Fibroblast of lung (primary cell): ENCODE data around the gene RMI1. TPM values are rescaled to one million over a fixed set of nuclear protein-coding genes. Genes with fewer than 3 reads are reported as not detected.
"Not testable (repeated sequence)": the region's sequence is repeated elsewhere in the genome, so short reads cannot be mapped to it uniquely, and the experiment has no call there.

ENCODE experiments used
- DNase-seq, 2 donors: peaks; one replicate each; pipeline versions ENCODE4 v3.0.0 to v3.0.0-alpha.2; 2010; ENCODE audit warnings: low read depth in 2 of 2
- H2AFZ ChIP-seq: 2 replicates; pipeline ENCODE4 v1.5.1; 2012; ENCODE audit warnings: low read length, control low read depth, inconsistent platforms
- H3K27ac ChIP-seq: 2 replicates; pipeline ENCODE4 v1.5.1; 2011; ENCODE audit warnings: low read length, control low read depth; ENCODE audit not compliant: insufficient read depth
- H3K27me3 ChIP-seq: 2 replicates; pipeline ENCODE4 v1.5.1; 2011; ENCODE audit warnings: mild to moderate bottlenecking, low read length; ENCODE audit not compliant: control insufficient read depth, insufficient read depth
- H3K36me3 ChIP-seq: 2 replicates; pipeline ENCODE4 v1.5.1; 2011; ENCODE audit warnings: low read length; ENCODE audit not compliant: control insufficient read depth, insufficient read depth
- H3K4me1 ChIP-seq: 2 replicates; pipeline ENCODE4 v1.5.1; 2011; ENCODE audit warnings: low read length; ENCODE audit not compliant: control insufficient read depth, insufficient read depth; ENCODE audit errors: extremely low read depth
- H3K4me2 ChIP-seq: 2 replicates; pipeline ENCODE4 v1.5.1; 2011; ENCODE audit warnings: low read length, control low read depth; ENCODE audit not compliant: insufficient read depth; ENCODE audit errors: extremely low read depth
- H3K4me3 ChIP-seq, 4 experiments: fragments of 200-600 bp in 1 of 4; sonication (generic) in 1 of 4; replicated peaks in 1 of 4; 2 replicates each; pipeline ENCODE4 v1.5.1; 2011 to 2016; ENCODE audit warnings: low read length in 4 of 4, low read depth in 3 of 4, mild to moderate bottlenecking in 3 of 4, control low read depth in 2 of 4, inconsistent platforms in 1 of 4, mixed read lengths in 1 of 4; ENCODE audit not compliant: insufficient read depth in 1 of 4; ENCODE audit errors: control extremely low read depth in 1 of 4
- H3K79me2 ChIP-seq: 2 replicates; pipeline ENCODE4 v1.5.1; 2012; ENCODE audit warnings: mild to moderate bottlenecking, low read length, inconsistent platforms; ENCODE audit not compliant: control insufficient read depth, insufficient read depth
- H3K9ac ChIP-seq: 2 replicates; pipeline ENCODE4 v1.5.1; 2011; ENCODE audit warnings: mild to moderate bottlenecking, low read length, control low read depth; ENCODE audit not compliant: insufficient read depth
- H3K9me3 ChIP-seq: 2 replicates; pipeline ENCODE4 v1.5.1; 2012; ENCODE audit warnings: low read depth, low read length; ENCODE audit not compliant: control insufficient read depth, insufficient read depth
- H4K20me1 ChIP-seq: 2 replicates; pipeline ENCODE4 v1.5.1; 2011; ENCODE audit warnings: low read length; ENCODE audit not compliant: control insufficient read depth, insufficient read depth; ENCODE audit errors: extremely low read depth
- CTCF ChIP-seq, 2 donors: IDR thresholded peaks in 1 of 2; conservative IDR thresholded peaks in 1 of 2; 1 replicate in 1 of 2; 2 replicates in 1 of 2; pipeline ENCODE4 v1.5.1; 2011 to 2012; ENCODE audit warnings: low read length in 2 of 2, control low read depth in 1 of 2, inconsistent platforms in 1 of 2, low read depth in 1 of 2, mild to moderate bottlenecking in 1 of 2
- EZH2 ChIP-seq: IDR thresholded peaks from 2 replicates; pipeline ENCODE4 v1.5.1; 2012; ENCODE audit warnings: low read length, control low read depth, mild to moderate bottlenecking; ENCODE audit errors: missing control alignments
- polyA plus RNA-seq, 2 donors: library from polyadenylated mRNA; depleted of rRNA in 1 of 2; stranded (reverse) in 1 of 2; unstranded in 1 of 2; fragments of >200 nt; gene quantifications; 2 replicates each; pipeline ENCODE4 v1.2.1, GENCODE V29; 2011 to 2012; ENCODE audit warnings: missing spikeins in 1 of 2
- total RNA-seq: library from RNA; depleted of rRNA; stranded (reverse); fragments of >200 nt; gene quantifications from 2 replicates; pipeline ENCODE4 v1.2.1, GENCODE V29; 2014

Gene RMI1
- total and polyA plus RNA-seq, 2 donors (not counting 1 experiment from before 2014, with no cell fraction given) = 2.3 to 5.0 TPM

- Histone ChIP-seq H3K4me1 (no peaks in the 10 kb centered on the region), H3K9me3 (no peaks in the 10 kb centered on the region), H3K4me3 (no peak overlapping the region), H3K27ac (no peak overlapping the region), H3K9ac (no peak overlapping the region), H3K4me2 (no peak overlapping the region), H4K20me1 (no peaks in the 10 kb centered on the region), H3K79me2 (no peaks in the 10 kb centered on the region), H3K27me3 (no peaks in the 10 kb centered on the region), H3K36me3 (no peaks in the 10 kb centered on the region), H2AFZ (no peak overlapping the region)
- no peak for DNase-seq
- no peak for TF ChIP-seq CTCF (conservative IDR thresholded peaks at IDR 0.05 in 1 of 2, IDR thresholded peaks at IDR 0.05 in 1 of 2; ENCODE audit: low read depth in 1 of 2, low read length in 2 of 2)
Observed at GRCh38 chr9:84027201-84027600, 46.6 kb downstream of the RMI1 start.

GRCh38 chr9:84031534-84031933 lies 50.9 kb downstream of the RMI1 start:
- no peak overlapping the region for H3K4me2 ChIP-seq

GRCh38 chr9:84041857-84042256 lies 61.3 kb downstream of the RMI1 start:
- not testable (repeated sequence) for H2AFZ ChIP-seq, DNase-seq, H3K4me2 ChIP-seq

More at GRCh38 chr9:84031534-84031933, 50.9 kb downstream of the RMI1 start:
- no peaks in the 10 kb centered on the region for H3K79me2 ChIP-seq
- no peak overlapping the region for H2AFZ ChIP-seq
- no peak for TF ChIP-seq EZH2
- no peak for TF ChIP-seq CTCF (conservative IDR thresholded peaks at IDR 0.05 in 1 of 2, IDR thresholded peaks at IDR 0.05 in 1 of 2; ENCODE audit: low read depth in 1 of 2, low read length in 2 of 2)
- no peaks in the 10 kb centered on the region for H3K36me3 ChIP-seq
- no peaks in the 10 kb centered on the region for H4K20me1 ChIP-seq
- H3K27me3 ChIP-seq = no peaks in the 10 kb centered on the region
- H3K9me3 ChIP-seq = no peaks in the 10 kb centered on the region
- no peak overlapping the region for H3K27ac ChIP-seq
- no peak overlapping the region for H3K9ac ChIP-seq
- DNase-seq = no peak
- no peak overlapping the region for H3K4me3 ChIP-seq
- no peaks in the 10 kb centered on the region for H3K4me1 ChIP-seq

More at GRCh38 chr9:84041857-84042256, 61.3 kb downstream of the RMI1 start:
- not testable (repeated sequence) for H3K27ac ChIP-seq, H3K79me2 ChIP-seq, H3K4me3 ChIP-seq, H3K4me1 ChIP-seq, H4K20me1 ChIP-seq, H3K9ac ChIP-seq, H3K36me3 ChIP-seq, H3K27me3 ChIP-seq, H3K9me3 ChIP-seq
